ENCODE data around the gene RWDD1.

- TF ChIP-seq CTCF (IDR thresholded peaks at IDR 0.05), result no peak
- TF ChIP-seq POLR2A (IDR thresholded peaks at IDR 0.05), result no peak
These were observed 338 bp downstream of the RWDD1 start for GRCh38 chr6:116571683-116572000.
